ENCODE results near the gene TXLNG.
A peak's percentile ranks its signal among the peaks of the same experiment; 100 is the strongest.
"Not testable (repeated sequence)": the region's sequence is repeated elsewhere in the genome, so short reads cannot be mapped to it uniquely, and the experiment has no call there.

Gene TXLNG

DNA sequence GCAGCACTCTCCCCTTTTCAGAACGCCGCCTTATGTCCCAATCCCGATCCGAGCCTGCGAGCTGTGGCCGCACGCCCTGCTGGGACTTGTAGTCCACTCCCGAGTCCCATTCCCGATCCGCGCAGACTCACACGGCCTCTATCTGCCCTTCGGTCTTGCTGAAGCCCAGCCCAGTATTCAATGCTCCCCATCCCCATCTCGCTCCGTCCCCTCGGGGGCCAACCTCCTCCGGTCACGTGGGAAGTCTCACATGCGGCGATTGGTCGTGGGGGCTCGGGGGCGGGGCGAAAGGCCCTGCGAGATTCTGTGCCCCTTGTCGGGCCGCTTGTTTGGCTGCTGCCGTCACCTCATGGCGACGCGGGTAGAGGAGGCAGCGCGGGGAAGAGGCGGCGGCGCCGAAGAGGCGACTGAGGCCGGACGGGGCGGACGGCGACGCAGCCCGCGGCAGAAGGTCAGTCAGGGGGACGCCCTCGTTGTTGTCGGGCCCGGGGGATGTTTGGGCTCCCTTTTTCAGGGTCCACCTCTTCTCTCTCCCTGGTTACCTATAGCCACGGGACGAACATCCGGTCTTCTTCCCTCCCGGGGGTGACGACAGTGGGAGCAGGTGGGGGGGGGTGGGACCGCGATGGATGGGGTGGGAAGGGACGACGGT is at the start of gene TXLNG:
Gene TXLNG, plus strand, starts transcription at position 328 of the 652 bp plus-strand sequence. Its CDS starts 22 bp downstream, at position 350.
- Mint-ChIP-seq H3K27me3 (no peaks in the 10 kb centered on the region), H3K4me3 (peak within 1 kb of the TSS; percentile 96 to 99), H3K27ac (peak within 1 kb of the TSS; percentile 97 to 99), H3K4me1 (peaks cover 8% of the 10 kb centered on the region), H3K9me3 (no peaks in the 10 kb centered on the region)
- peak; percentile 87 to 95 for DNase-seq
- peak; percentile 98 for ATAC-seq

DNA sequence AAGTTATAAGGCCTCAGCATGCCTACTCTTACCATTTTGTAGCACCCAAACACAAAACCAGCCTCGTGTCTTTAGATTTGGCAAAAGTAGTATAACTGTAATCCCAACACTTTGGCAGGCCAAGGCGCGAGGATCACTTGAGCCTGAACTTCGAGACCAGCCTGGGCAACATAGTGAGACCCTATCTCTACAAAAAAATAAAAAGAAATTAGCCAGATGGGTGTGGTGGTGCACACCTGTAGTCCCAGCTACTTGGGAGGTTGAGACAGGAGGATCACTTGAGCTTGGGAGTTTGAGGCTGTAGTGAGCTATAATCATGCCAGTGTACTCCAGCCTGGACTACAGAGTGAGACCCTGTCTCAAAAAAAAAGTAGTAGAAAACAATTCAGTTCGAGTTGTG is 49.2 kb upstream of the TXLNG start:
- Mint-ChIP-seq H3K27ac (no peak overlapping the region), H3K4me3 (no peak overlapping the region), H3K27me3 (no peaks in the 10 kb centered on the region), H3K9me3 (no peaks in the 10 kb centered on the region), H3K4me1 (peaks cover 9% of the 10 kb centered on the region)
- ATAC-seq (no peak), DNase-seq (no peak)

DNA sequence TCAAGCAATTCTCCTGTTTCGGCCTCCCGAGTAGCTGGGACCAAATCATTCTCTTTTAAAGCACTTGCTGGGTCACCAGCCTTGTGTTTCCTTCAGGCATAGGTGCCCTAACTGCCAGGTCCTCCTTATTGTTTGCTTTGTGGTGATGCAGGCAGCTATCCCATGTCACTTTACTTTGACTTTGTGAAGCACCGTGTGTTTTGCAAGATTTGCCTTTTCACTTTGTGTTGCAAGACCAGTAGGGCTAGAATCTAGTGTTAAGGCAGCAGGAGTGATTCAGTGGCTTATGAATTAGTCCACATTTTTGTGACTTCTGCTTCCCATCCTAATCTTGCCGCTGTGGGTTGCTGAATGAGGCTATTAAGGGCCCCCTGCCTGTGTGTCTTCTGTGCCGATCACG is 46.7 kb upstream of the TXLNG start:
- Mint-ChIP-seq H3K4me1 (no peaks in the 10 kb centered on the region), H3K27ac (no peak overlapping the region), H3K9me3 (no peaks in the 10 kb centered on the region), H3K27me3 (no peaks in the 10 kb centered on the region), H3K4me3 (no peak overlapping the region)
- ATAC-seq (no peak), DNase-seq (no peak)

DNA sequence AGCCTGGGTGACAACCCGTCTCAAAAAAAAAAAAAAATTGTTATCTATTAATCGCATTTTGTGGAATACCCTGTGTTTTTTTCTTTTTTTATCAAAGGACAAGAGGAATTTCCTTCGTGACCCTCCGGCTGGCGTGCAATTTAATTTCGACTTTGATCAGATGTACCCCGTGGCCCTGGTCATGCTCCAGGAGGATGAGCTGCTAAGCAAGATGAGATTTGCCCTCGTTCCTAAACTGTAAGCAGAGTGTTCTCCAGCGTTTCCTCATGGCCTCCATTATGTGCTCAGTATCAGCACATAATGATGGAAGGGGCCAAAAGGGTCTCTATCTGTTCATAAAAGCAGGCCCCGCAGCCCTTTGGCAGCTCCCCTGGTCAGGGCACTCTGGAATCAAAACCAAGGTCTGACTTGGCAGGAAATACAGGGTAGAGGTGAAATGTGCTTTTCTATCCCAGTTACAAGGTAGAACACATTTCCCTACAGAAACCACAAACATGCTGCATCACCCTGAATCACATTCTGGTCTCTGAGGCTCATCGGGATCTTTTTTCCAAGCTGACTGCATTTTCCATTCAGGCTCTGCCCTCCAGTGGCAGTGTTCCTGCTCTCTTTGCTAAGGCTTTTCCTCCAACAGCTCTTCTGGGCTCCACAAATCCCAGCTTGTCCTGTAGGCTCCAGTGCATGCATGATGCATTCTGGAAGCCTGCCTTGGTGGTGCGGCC is 42.5 kb upstream of the TXLNG start:
- DNase-seq: no peak
- ATAC-seq: no peak
- no peak overlapping the region for H3K27ac Mint-ChIP-seq

DNA sequence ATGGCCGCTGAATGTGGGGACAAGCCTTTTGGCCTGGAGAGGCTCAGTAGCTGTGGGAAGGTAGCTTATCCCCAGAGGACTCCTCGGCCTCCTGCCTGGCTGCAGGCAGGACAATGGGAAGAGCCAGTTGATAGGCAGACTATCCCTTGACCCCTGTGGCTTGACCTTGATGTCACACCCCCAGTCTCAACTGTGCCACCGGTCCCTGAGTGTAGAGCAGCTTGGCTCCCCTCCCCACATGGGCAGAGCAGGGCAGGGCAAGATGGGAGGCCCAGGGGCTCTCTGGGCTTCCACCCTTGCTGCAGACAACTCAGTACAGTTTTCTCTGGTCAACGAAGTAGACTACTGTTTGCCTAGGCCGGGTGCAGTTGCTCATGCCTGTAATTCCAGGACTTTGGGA is 41.2 kb upstream of the TXLNG start:
- peak overlapping the region in 1 of 2 donors; percentile 34 for H3K27ac Mint-ChIP-seq

More for the DNA sequence above, 42.5 kb upstream of the TXLNG start:
- Mint-ChIP-seq H3K9me3 (no peaks in the 10 kb centered on the region), H3K4me3 (no peak overlapping the region), H3K27me3 (no peaks in the 10 kb centered on the region), H3K4me1 (no peaks in the 10 kb centered on the region)

DNA sequence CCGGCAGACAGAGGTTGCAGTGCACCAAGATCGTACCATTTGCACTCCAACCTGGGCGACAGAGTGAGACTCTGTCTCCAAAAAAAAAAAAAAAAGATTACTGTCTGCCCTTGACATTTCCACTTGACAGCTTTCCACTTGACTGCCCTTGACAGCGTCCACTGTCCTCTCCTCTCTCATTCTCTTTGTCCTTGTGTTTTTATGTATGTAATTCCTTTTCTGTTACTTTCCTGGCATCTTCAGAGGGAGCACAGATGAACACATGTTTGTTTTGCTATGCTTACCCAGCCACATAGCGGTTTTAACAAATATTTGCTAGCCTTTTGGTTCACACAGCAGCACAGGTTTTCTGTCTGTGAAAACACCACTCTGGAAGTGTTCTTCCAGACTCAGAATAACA is 40.6 kb upstream of the TXLNG start:
- Mint-ChIP-seq H3K27ac (no peak overlapping the region), H3K4me1 (no peaks in the 10 kb centered on the region), H3K9me3 (no peaks in the 10 kb centered on the region), H3K27me3 (no peaks in the 10 kb centered on the region), H3K4me3 (no peak overlapping the region)
- no peak for DNase-seq
- no peak for ATAC-seq

More for the DNA sequence above, 41.2 kb upstream of the TXLNG start:
- Mint-ChIP-seq H3K9me3 (no peaks in the 10 kb centered on the region), H3K4me1 (no peaks in the 10 kb centered on the region), H3K4me3 (no peak overlapping the region), H3K27me3 (no peaks in the 10 kb centered on the region)
- ATAC-seq: no peak
- no peak for DNase-seq

DNA sequence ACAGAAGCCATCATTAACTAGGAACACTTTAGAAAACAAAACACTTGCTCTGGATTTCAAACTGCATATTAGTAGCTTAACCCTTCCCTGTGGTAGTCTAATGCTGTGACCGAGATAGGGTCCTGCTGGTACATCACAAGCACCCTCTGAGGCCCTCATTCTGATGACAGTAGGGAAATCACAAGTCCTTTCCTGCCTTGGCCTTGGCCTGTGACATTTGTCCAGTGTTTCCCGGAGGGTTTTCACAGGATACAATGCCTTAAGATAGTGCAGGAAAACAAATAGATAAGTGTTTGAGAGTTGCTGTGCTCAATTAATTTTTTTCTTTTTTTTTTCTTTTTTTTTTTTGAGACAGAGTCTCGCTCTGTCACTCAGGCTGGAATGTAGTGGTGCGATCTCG is 37.8 kb upstream of the TXLNG start:
- Mint-ChIP-seq H3K4me3 (no peak overlapping the region), H3K9me3 (no peaks in the 10 kb centered on the region), H3K27ac (no peak overlapping the region), H3K4me1 (no peaks in the 10 kb centered on the region), H3K27me3 (no peaks in the 10 kb centered on the region)
- DNase-seq: no peak
- no peak for ATAC-seq

DNA sequence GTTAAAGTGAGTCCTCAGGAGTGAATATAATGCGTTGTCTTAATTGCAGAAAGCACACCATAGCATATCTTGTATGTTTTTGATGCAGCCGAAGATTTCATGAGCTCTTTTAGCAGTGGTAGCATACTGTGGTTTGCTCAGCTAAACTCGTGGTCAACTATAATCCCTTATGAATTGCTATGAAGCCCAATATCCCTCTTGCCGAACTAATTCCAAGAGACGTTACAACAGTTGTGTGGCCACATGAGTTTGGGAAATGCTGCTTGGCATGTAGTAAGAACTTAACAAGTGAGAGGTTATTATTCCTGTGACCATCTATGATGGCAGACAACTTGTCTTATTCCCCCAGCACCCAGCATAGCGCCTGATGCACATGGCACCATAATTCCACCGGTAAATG is 36.1 kb upstream of the TXLNG start:
- H3K9me3 Mint-ChIP-seq: no peaks in the 10 kb centered on the region
- H3K27me3 Mint-ChIP-seq: no peaks in the 10 kb centered on the region
- ATAC-seq: no peak
- no peaks in the 10 kb centered on the region for H3K4me1 Mint-ChIP-seq
- H3K4me3 Mint-ChIP-seq: no peak overlapping the region
- no peak overlapping the region for H3K27ac Mint-ChIP-seq
- DNase-seq: no peak

DNA sequence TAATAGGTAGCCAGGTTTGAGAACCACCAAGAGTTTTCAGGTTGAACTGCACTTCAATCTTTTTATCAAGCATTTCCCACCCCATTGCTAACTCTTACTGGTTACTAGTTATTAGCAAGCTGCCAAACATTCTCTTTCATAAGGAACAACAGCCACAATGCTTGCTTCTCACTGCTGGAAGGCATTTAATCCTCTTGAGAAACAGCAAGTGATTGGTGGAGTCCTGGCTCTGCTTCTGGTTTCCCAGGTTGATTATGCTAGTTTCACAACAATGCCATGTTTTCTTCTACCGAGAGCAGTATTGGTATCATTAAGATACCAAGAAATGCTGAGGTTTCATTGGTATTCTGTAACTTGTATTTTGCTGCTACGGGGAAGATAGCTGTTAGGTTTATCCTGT is 32.2 kb upstream of the TXLNG start:
- Mint-ChIP-seq H3K27ac (peak overlapping the region in 1 of 2 donors; percentile 43), H3K27me3 (no peaks in the 10 kb centered on the region), H3K4me1 (no peaks in the 10 kb centered on the region), H3K4me3 (no peak overlapping the region), H3K9me3 (no peaks in the 10 kb centered on the region)
- DNase-seq (no peak), ATAC-seq (no peak)

DNA sequence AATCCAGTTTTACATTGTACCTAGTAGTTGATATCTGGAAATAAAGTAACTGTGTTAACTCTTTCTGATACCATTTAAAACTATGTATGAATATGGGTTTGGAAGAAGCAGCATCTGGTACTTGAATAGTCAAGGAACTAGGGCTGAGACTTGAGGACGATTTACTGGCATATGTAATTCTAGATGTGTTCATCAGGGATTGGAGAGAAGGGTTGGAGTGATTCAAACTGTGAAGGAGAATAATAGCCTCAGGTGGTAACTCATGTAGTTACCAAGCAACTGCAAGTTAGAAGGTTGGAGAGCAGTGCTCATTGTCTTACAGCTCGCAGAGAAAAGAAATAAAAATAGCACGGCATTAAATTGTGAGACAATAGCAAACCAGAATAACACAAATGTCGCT is 29.5 kb upstream of the TXLNG start:
- DNase-seq (no peak), ATAC-seq (no peak)
- H3K9me3 Mint-ChIP-seq: no peaks in the 10 kb centered on the region
- no peak overlapping the region for H3K4me3 Mint-ChIP-seq
- no peaks in the 10 kb centered on the region for H3K27me3 Mint-ChIP-seq
- no peaks in the 10 kb centered on the region for H3K4me1 Mint-ChIP-seq
- no peak overlapping the region for H3K27ac Mint-ChIP-seq

DNA sequence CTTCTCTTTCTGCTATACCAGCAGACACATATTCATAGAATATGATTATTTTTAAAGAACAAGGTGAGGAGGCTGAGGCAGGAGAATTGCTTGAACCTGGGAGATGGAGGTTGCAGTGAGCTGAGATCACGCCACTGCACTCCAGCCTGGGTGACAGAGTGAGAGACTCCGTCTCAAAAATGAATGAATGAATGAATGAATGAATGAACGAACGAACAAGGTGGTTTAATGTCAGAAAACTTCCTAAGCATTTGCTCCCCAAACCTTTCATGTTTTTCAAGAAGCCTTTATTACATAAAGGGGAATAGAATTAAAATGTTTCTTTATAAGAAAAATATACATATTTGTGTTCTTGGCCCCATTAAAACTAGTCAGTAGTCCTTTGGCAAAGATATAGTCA is 24.8 kb upstream of the TXLNG start:
- not testable (repeated sequence) for ATAC-seq, DNase-seq, H3K4me1 Mint-ChIP-seq, H3K4me3 Mint-ChIP-seq, H3K27me3 Mint-ChIP-seq, H3K9me3 Mint-ChIP-seq, H3K27ac Mint-ChIP-seq

DNA sequence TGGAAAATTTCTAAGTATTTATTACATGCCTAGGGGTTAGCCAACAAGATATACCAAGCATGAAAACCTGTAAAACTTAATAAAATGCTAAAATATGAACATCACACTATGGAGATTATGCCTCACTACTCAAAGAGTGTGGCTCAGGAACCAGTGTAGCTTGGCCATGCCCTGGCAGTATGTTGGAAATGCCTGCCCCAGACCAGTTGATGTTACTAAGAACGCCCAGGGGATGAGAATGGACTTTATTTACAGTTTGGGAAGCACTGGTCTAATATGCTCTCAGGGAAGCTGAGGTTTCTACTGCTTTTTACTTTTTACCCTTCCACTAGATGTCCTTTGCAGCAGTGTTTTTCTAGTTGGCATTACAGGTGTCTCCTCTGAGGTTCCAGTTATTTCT is 23.7 kb upstream of the TXLNG start:
- Mint-ChIP-seq H3K27ac (no peak overlapping the region), H3K4me1 (no peaks in the 10 kb centered on the region), H3K9me3 (no peaks in the 10 kb centered on the region), H3K27me3 (no peaks in the 10 kb centered on the region), H3K4me3 (no peak overlapping the region)
- ATAC-seq (no peak), DNase-seq (no peak)

DNA sequence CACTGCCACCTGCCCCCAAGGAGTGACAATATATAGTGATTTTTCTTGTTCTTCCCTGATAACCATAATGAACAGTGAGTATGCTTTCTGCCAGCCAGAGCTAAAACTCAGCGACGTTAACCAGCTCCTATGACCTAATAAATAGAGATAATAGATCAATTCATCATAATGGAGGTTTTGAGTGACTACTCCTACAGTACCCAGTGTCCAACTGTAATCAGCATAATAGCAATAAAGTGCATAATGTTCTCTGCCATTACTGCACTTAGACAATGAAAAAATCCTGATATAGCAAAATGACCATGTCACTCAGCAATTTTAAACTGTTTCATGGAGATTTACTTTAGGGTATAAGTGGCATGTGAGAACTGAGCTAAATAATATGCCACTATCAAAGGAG is 20.7 kb upstream of the TXLNG start:
- no peak overlapping the region for H3K4me3 Mint-ChIP-seq
- no peaks in the 10 kb centered on the region for H3K4me1 Mint-ChIP-seq
- no peaks in the 10 kb centered on the region for H3K27me3 Mint-ChIP-seq
- no peak overlapping the region for H3K27ac Mint-ChIP-seq
- ATAC-seq (no peak), DNase-seq (no peak)
- no peaks in the 10 kb centered on the region for H3K9me3 Mint-ChIP-seq

DNA sequence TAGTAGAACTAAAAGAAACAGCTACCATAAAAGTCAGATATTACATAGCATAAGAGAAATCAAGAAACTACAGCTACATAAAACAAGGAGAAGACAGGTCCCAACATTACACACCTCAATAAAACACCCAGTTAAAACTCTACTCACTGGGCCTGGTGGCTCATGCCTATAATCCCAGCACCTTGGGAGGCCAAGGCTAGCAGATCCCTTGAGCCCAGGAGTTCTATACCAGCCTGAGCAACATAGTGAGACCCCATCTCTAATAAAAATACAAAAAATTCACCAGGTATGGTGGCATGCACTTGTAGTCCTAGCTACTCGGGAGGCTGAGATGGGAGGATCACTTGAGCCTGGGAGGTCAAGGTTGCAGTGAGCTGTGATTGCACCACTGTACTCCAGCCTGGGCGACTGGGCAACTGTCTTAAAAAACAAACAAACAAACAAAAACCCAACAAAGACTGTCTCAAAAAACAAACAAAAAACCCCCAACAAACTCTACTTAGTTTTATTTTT is 15.2 kb upstream of the TXLNG start:
- Mint-ChIP-seq H3K9me3 (no peaks in the 10 kb centered on the region), H3K4me1 (no peaks in the 10 kb centered on the region), H3K27ac (no peak overlapping the region), H3K27me3 (no peaks in the 10 kb centered on the region), H3K4me3 (no peak overlapping the region)
- no peak for DNase-seq
- ATAC-seq: no peak

DNA sequence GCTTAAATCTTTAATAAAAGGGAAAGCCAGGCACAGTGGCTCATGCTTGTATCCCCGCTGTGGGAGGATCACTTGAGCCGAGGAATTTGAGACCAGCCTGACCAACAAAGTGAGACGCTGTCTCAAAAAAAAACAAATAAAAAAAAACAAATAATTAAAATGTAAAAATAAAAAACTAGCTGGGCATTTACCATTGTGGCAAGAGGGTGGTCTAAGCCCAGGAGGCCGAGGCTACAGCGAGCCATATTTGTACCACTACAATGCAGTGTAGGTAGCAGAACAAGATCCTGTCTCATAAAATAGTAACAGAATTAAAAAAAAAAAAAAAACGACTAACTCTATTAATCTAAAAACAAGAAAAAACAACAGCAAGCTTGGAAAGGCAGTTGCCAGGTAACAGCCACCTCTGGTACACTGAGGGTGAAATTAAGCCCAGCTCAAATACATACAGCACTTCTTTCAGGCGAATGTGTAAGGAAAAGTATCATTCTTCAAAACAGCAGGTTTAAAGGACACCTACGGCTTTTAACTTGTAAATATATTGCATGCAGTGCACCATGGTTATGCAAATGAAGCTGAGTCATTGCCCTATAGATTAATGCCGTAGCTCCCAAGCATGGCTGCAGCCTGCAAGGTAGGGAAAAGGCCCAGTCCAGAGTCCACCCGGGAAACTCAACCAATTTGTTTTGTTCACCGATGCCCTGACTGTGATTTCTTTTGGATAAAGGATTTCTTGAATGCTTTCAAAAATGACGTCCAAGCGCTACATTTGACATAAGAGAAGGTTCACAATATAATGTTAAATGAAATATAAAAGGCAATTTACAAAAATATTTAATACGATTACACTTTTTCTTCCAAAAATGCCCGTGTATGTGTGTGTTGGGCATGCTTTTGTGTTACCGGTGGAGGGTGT is 14.5 kb upstream of the TXLNG start:
- H3K9me3 Mint-ChIP-seq: no peaks in the 10 kb centered on the region
- DNase-seq: no peak
- H3K27me3 Mint-ChIP-seq: no peaks in the 10 kb centered on the region
- no peak overlapping the region for H3K4me3 Mint-ChIP-seq
- no peaks in the 10 kb centered on the region for H3K4me1 Mint-ChIP-seq
- ATAC-seq: no peak
- no peak overlapping the region for H3K27ac Mint-ChIP-seq

DNA sequence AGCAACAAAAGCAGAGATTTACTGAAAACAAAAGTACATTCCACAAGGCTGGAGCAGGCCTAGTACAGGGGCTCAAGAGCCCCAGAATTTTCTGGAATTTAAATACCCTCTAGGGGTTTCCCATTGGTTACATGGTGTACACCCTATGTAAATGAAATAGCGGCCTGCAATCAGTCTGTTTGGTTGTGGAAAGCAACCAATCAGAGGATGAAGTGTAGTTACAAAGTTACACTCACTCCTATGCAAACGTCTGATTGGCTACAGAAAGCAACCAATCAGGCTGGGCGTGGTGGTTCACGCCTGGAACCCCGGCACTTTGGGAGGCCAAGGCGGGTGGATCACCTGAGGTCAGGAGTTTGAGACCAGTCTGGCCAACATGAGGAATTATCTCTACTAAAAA is 13.8 kb upstream of the TXLNG start:
- DNase-seq: no peak
- Mint-ChIP-seq H3K27ac (no peak overlapping the region), H3K27me3 (no peaks in the 10 kb centered on the region), H3K9me3 (no peaks in the 10 kb centered on the region), H3K4me3 (no peak overlapping the region), H3K4me1 (no peaks in the 10 kb centered on the region)
- no peak for ATAC-seq

Data from stimulated activated naive CD8-positive, alpha-beta T cell treated with anti-CD3 and anti-CD28 coated beads, Interleukin-15, amount 100 ng/mL, for 72 hours (primary cell).